Mesenchymal stem cell (in vitro differentiated cells and primary cell): ENCODE data around the gene AVPR2.

Source experiments
- DNase-seq: peaks from one replicate; pipeline ENCODE4 v3.0.0-alpha.2; 2013
- H2AFZ ChIP-seq: one replicate; pipeline ENCODE4 v1.6.1; 2013; ENCODE audit warnings: low read depth, mild to moderate bottlenecking, control low read depth, inconsistent platforms, low read length, moderate library complexity
- H2AK5ac ChIP-seq: 2 replicates; pipeline ENCODE4 v1.6.1; 2013; ENCODE audit warnings: low read length, moderate library complexity, mild to moderate bottlenecking, inconsistent platforms; ENCODE audit not compliant: severe bottlenecking
- H2BK120ac ChIP-seq: one replicate; pipeline ENCODE4 v1.6.1; 2013; ENCODE audit warnings: low read depth, mild to moderate bottlenecking, inconsistent platforms, low read length, moderate library complexity
- H2BK12ac ChIP-seq, 2 experiments: one replicate each; pipeline ENCODE4 v1.6.1; 2013; ENCODE audit warnings: inconsistent platforms in 2 of 2, low read length in 2 of 2, mild to moderate bottlenecking in 2 of 2, moderate library complexity in 2 of 2, control low read depth in 1 of 2
- H2BK15ac ChIP-seq: one replicate; pipeline ENCODE4 v1.6.1; 2013; ENCODE audit warnings: mild to moderate bottlenecking, low read depth, inconsistent platforms; ENCODE audit not compliant: poor library complexity, severe bottlenecking
- H2BK5ac ChIP-seq: 2 replicates; pipeline ENCODE4 v1.6.1; 2013; ENCODE audit warnings: low read depth, mild to moderate bottlenecking, low read length, control low read depth, inconsistent platforms; ENCODE audit not compliant: poor library complexity, severe bottlenecking
- H3K14ac ChIP-seq, 2 experiments: one replicate each; pipeline ENCODE4 v1.6.1; 2013; ENCODE audit warnings: inconsistent platforms in 2 of 2, low read length in 2 of 2, control low read depth in 1 of 2, mild to moderate bottlenecking in 1 of 2, moderate library complexity in 1 of 2
- H3K18ac ChIP-seq, 2 experiments: one replicate each; pipeline ENCODE4 v1.6.1; 2013; ENCODE audit warnings: inconsistent platforms in 2 of 2, low read length in 2 of 2, control low read depth in 1 of 2, low read depth in 1 of 2, mild to moderate bottlenecking in 1 of 2
- H3K23ac ChIP-seq, 2 experiments: one replicate each; pipeline ENCODE4 v1.6.1; 2013; ENCODE audit warnings: inconsistent platforms in 2 of 2, low read length in 2 of 2, mild to moderate bottlenecking in 2 of 2, moderate library complexity in 2 of 2, control low read depth in 1 of 2
- H3K27ac ChIP-seq: 2 replicates; pipeline ENCODE4 v1.5.1; 2013; ENCODE audit warnings: mild to moderate bottlenecking, moderate library complexity, low read length, control low read depth, inconsistent platforms; ENCODE audit not compliant: poor library complexity, severe bottlenecking
- H3K27me3 ChIP-seq, 2 experiments: 2 replicates each; pipeline versions ENCODE4 v1.6.1 to v1.7.0; 2013; ENCODE audit warnings: low read length in 2 of 2, mild to moderate bottlenecking in 2 of 2, moderate library complexity in 2 of 2, control low read depth in 1 of 2, inconsistent platforms in 1 of 2; ENCODE audit not compliant: control insufficient read depth in 1 of 2, insufficient read depth in 1 of 2
- H3K36me3 ChIP-seq, 2 experiments: 2 replicates each; pipeline versions ENCODE4 v1.6.1 to v1.7.0; 2013; ENCODE audit warnings: low read length in 2 of 2, control low read depth in 1 of 2, inconsistent platforms in 1 of 2, low read depth in 1 of 2, mild to moderate bottlenecking in 1 of 2; ENCODE audit not compliant: insufficient read depth in 2 of 2, control insufficient read depth in 1 of 2
- H3K4ac ChIP-seq, 2 experiments: one replicate each; pipeline ENCODE4 v1.6.1; 2013; ENCODE audit warnings: inconsistent platforms in 2 of 2, low read length in 2 of 2, mild to moderate bottlenecking in 2 of 2, moderate library complexity in 2 of 2, control low read depth in 1 of 2, low read depth in 1 of 2
- H3K4me1 ChIP-seq: 2 replicates; pipeline ENCODE4 v1.6.1; 2013; ENCODE audit warnings: low read depth, low read length, control low read depth; ENCODE audit not compliant: control insufficient read depth, insufficient read depth
- H3K4me2 ChIP-seq: 2 replicates; pipeline ENCODE4 v1.6.1; 2013; ENCODE audit warnings: low read length, mild to moderate bottlenecking, inconsistent platforms; ENCODE audit not compliant: poor library complexity, severe bottlenecking
- H3K4me3 ChIP-seq, 2 experiments: 2 replicates each; pipeline versions ENCODE4 v1.5.1 to v1.7.0; 2013; ENCODE audit warnings: low read length in 2 of 2, mild to moderate bottlenecking in 2 of 2, control low read depth in 1 of 2, low read depth in 1 of 2; ENCODE audit not compliant: insufficient read depth in 1 of 2
- H3K79me1 ChIP-seq: replicated peaks from 2 replicates; pipeline ENCODE4 v1.6.1; 2013; ENCODE audit warnings: mild to moderate bottlenecking, control low read depth, low read length, inconsistent platforms; ENCODE audit not compliant: poor library complexity, severe bottlenecking
- H3K9ac ChIP-seq: 2 replicates; pipeline ENCODE4 v1.7.0; 2013; ENCODE audit warnings: mild to moderate bottlenecking, low read length, moderate library complexity
- H3K9me3 ChIP-seq: 2 replicates; pipeline ENCODE4 v1.7.0; 2013; ENCODE audit warnings: mild to moderate bottlenecking, low read length; ENCODE audit not compliant: control insufficient read depth
- H4K8ac ChIP-seq: one replicate; pipeline ENCODE4 v1.6.1; 2013; ENCODE audit warnings: inconsistent platforms, mild to moderate bottlenecking, low read length, moderate library complexity
- H4K91ac ChIP-seq: one replicate; pipeline ENCODE4 v1.6.1; 2013; ENCODE audit warnings: mild to moderate bottlenecking, low read length, inconsistent platforms
- WGBS: methylation state at CpG from one replicate; pipeline ENCODE4 v1.1.7; 2013; ENCODE audit warnings: mixed read lengths; 5-methylcytosine and 5-hydroxymethylcytosine counted together

Gene AVPR2

GRCh38 chrX:153867139-153867538 lies 37.3 kb upstream of the AVPR2 start:
- Histone ChIP-seq H3K79me1 (no peaks in the 10 kb centered on the region), H3K4me2 (no peak overlapping the region), H2AFZ (no peak overlapping the region), H3K4ac (no peak overlapping the region), H4K8ac (no peak overlapping the region), H3K27ac (no peak overlapping the region), H3K4me1 (peaks cover 2% of the 10 kb centered on the region), H2AK5ac (no peak overlapping the region), H3K18ac (no peak overlapping the region), H2BK12ac (no peak overlapping the region), H2BK5ac (no peak overlapping the region), H3K36me3 (peaks cover 0 to 94% of the 10 kb centered on the region in 2 experiments), H3K14ac (no peak overlapping the region), H2BK15ac (no peak overlapping the region), H3K23ac (no peak overlapping the region), H4K91ac (no peak overlapping the region), H3K9me3 (no peaks in the 10 kb centered on the region), H2BK120ac (no peak overlapping the region), H3K27me3 (peaks cover 0 to 78% of the 10 kb centered on the region in 2 experiments), H3K9ac (no peak overlapping the region), H3K4me3 (no peak overlapping the region)
- 88% methylated on average over 8 of the region's 9 CpGs for WGBS
- no peak for DNase-seq

GRCh38 chrX:153867671-153868070 lies 36.8 kb upstream of the AVPR2 start:
- no peak overlapping the region for H4K91ac ChIP-seq
- no peak overlapping the region for H2BK12ac ChIP-seq
- H3K14ac ChIP-seq = no peak overlapping the region
- no peak overlapping the region for H2AK5ac ChIP-seq
- no peak overlapping the region for H2BK5ac ChIP-seq
- peaks cover 2% of the 10 kb centered on the region for H3K4me1 ChIP-seq
- peaks cover 0 to 94% of the 10 kb centered on the region in 2 experiments for H3K36me3 ChIP-seq
- H4K8ac ChIP-seq = no peak overlapping the region
- DNase-seq = no peak
- no peak overlapping the region for H2BK15ac ChIP-seq
- no peak overlapping the region for H3K4me3 ChIP-seq
- H3K9ac ChIP-seq = no peak overlapping the region
- H3K23ac ChIP-seq = no peak overlapping the region
- no peaks in the 10 kb centered on the region for H3K79me1 ChIP-seq
- H2BK120ac ChIP-seq = no peak overlapping the region
- no peak overlapping the region for H2AFZ ChIP-seq
- whole genome bisulfite sequencing = 100% methylated on average over 9 of the region's 13 CpGs
- no peak overlapping the region for H3K4me2 ChIP-seq
- no peak overlapping the region for H3K4ac ChIP-seq
- no peak overlapping the region for H3K18ac ChIP-seq
- H3K27me3 ChIP-seq = peaks cover 0 to 78% of the 10 kb centered on the region in 2 experiments
- H3K9me3 ChIP-seq = no peaks in the 10 kb centered on the region
- no peak overlapping the region for H3K27ac ChIP-seq

DNA sequence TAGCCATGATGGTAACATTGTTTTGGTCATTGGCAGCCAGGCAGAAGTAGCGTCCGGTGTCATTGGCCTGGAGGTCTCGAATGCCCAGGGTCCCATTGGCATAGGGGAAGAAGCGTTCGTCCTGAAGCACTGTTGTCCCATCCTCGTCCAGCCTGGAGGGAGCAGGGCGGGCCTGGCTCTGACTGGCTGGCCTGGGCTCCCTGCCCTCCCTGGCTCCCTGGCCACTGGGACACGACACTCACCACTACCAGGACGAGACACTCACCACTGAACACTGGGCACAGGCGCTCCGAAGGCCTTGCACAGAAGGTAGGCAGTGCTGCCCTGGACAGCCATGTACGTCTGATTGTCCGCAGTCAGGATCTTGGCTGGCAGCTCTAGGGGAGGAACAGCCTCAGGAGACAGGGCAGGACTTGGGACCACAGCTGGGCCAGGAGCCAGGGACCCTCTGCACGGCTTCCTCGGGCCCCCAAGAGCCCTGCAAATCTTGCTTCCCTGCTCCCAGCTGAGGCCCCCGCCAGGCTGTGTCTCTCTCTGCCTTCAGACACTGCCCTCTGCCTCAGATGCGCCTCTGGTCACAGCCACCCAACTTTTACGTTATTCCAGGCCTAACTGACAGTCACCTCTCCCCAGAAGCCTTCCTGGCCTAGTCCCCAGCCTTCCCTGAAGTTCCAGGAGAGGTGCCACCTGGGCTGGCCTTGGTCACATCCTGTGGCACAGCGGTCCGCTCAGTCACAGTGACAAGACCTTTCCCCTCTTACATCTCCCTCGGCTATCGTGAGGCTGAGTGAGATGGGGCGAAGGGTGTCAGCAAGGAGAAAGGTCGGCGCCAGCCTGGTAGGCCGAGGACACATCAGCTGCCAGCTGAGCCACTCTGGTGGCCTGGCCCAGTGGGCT lies 35.6 kb upstream of the AVPR2 start:
- H3K36me3 ChIP-seq = peaks cover 0 to 89% of the 10 kb centered on the region in 2 experiments
- no peak overlapping the region for H3K18ac ChIP-seq
- no peak overlapping the region for H4K8ac ChIP-seq
- H3K14ac ChIP-seq = no peak overlapping the region
- H4K91ac ChIP-seq = no peak overlapping the region
- H2BK5ac ChIP-seq = no peak overlapping the region
- no peaks in the 10 kb centered on the region for H3K9me3 ChIP-seq
- DNase-seq = no peak
- H3K23ac ChIP-seq = no peak overlapping the region
- H2BK15ac ChIP-seq = no peak overlapping the region
- no peaks in the 10 kb centered on the region for H3K79me1 ChIP-seq
- no peak overlapping the region for H2BK120ac ChIP-seq
- H3K27me3 ChIP-seq = peaks cover 0 to 81% of the 10 kb centered on the region in 2 experiments
- no peak overlapping the region for H3K4me3 ChIP-seq
- H2AK5ac ChIP-seq = no peak overlapping the region
- H3K4me1 ChIP-seq = peaks cover 2% of the 10 kb centered on the region
- H3K4ac ChIP-seq = no peak overlapping the region
- H3K9ac ChIP-seq = no peak overlapping the region
- 93% methylated on average over 20 of the region's 26 CpGs for WGBS
- no peak overlapping the region for H2BK12ac ChIP-seq
- H3K27ac ChIP-seq = no peak overlapping the region
- no peak overlapping the region for H2AFZ ChIP-seq
- H3K4me2 ChIP-seq = no peak overlapping the region

- Histone ChIP-seq H3K27me3 (peaks cover 0 to 82% of the 10 kb centered on the region in 2 experiments), H3K9me3 (no peaks in the 10 kb centered on the region), H3K4me3 (no peak overlapping the region), H3K9ac (no peak overlapping the region), H3K4me2 (no peak overlapping the region), H3K4me1 (peaks cover 2% of the 10 kb centered on the region), H3K79me1 (no peaks in the 10 kb centered on the region), H2BK5ac (no peak overlapping the region), H4K8ac (no peak overlapping the region), H3K14ac (no peak overlapping the region), H3K23ac (no peak overlapping the region), H2BK15ac (no peak overlapping the region), H2AK5ac (no peak overlapping the region), H2BK12ac (no peak overlapping the region), H2AFZ (no peak overlapping the region), H2BK120ac (no peak overlapping the region), H3K36me3 (peaks cover 0 to 84% of the 10 kb centered on the region in 2 experiments), H3K27ac (no peak overlapping the region), H3K4ac (no peak overlapping the region), H3K18ac (no peak overlapping the region), H4K91ac (no peak overlapping the region)
- 92% methylated on average over 20 of the region's 31 CpGs for WGBS
- DNase-seq = no peak
These were observed 34.8 kb upstream of the AVPR2 start for GRCh38 chrX:153869473-153870287.
